ENCODE results near the gene FAM117B.

Gene FAM117B

GRCh38 chr2:202634556-202635427, at the start of gene FAM117B:
Gene FAM117B (plus strand): TSS chr2:202634969. CDS start chr2:202635188, 219 bp downstream.
- DNase-seq, result peak; percentile 98

- peak; percentile 78 for DNase-seq
Observed at GRCh38 chr2:202588647-202589581, 45.9 kb upstream of the FAM117B start.

GRCh38 chr2:202589582-202589949, 45.2 kb upstream of the FAM117B start:
- no peak for DNase-seq

GRCh38 chr2:202592566-202592965, 42.2 kb upstream of the FAM117B start:
- no peak for DNase-seq

GRCh38 chr2:202599105-202599504, 35.7 kb upstream of the FAM117B start:
- DNase-seq, result no peak

GRCh38 chr2:202599911-202600310, 34.9 kb upstream of the FAM117B start:
- DNase-seq, result no peak

- DNase-seq, result no peak
Observed at GRCh38 chr2:202604699-202605098, 30.1 kb upstream of the FAM117B start.

GRCh38 chr2:202605174-202605573, 29.6 kb upstream of the FAM117B start:
- DNase-seq, result no peak

GRCh38 chr2:202608142-202608852, 26.5 kb upstream of the FAM117B start:
- DNase-seq, result no peak

GRCh38 chr2:202609381-202610145, 25.2 kb upstream of the FAM117B start:
- no peak for DNase-seq

- no peak for DNase-seq
Observed at GRCh38 chr2:202610380-202610779, 24.4 kb upstream of the FAM117B start.

- no peak for DNase-seq
Observed at GRCh38 chr2:202612145-202612544, 22.6 kb upstream of the FAM117B start.

- DNase-seq, result no peak
Observed at GRCh38 chr2:202613479-202613878, 21.3 kb upstream of the FAM117B start.

- DNase-seq, result no peak
Observed at GRCh38 chr2:202624133-202624532, 10.6 kb upstream of the FAM117B start.

GRCh38 chr2:202627042-202627441, 7.7 kb upstream of the FAM117B start:
- DNase-seq, result no peak

- DNase-seq, result no peak
Observed at GRCh38 chr2:202628646-202629198, 6.0 kb upstream of the FAM117B start.

GRCh38 chr2:202632682-202633290, 2.0 kb upstream of the FAM117B start:
- no peak for DNase-seq

- no peak for DNase-seq
Observed at GRCh38 chr2:202633470-202633869, 1.3 kb upstream of the FAM117B start.

GRCh38 chr2:202635428-202636212, 851 bp downstream of the FAM117B start:
- peak; percentile 85 for DNase-seq

GRCh38 chr2:202636213-202636513, 1.4 kb downstream of the FAM117B start:
- DNase-seq, result no peak

GRCh38 chr2:202638721-202639120, 4.0 kb downstream of the FAM117B start:
- DNase-seq, result no peak

Measured in CD4-positive, alpha-beta T cell treated with Interleukin-15 for 1 hour (primary cell).